Cardiac septum (tissue), 1 donor: ENCODE results near the gene STMP1. TPM values are rescaled to one million over a fixed set of nuclear protein-coding genes. Genes with fewer than 3 reads are reported as not detected.
A peak's percentile ranks its signal among the peaks of the same experiment; 100 is the strongest.
"Not testable (repeated sequence)": the region's sequence is repeated elsewhere in the genome, so short reads cannot be mapped to it uniquely, and the experiment has no call there.

Experiments used
- DNase-seq: peaks from one replicate; pipeline ENCODE4 v3.0.0-alpha.2; 2020; ENCODE audit warnings: low spot score
- intact Hi-C: fragments of 100-400 bp; cut with DNase I; formaldehyde crosslinking; loops from one replicate; pipeline ENCODE4 v1.14.0; 2022
- total RNA-seq: library from RNA; stranded (reverse); fragmentation: NEBNext Ultra II Directional; extraction: Animal tissue kit (Norgen Biotek cat#: 25700); gene quantifications from one replicate; pipeline ENCODE4 v1.2.1, GENCODE V29; 2021
- donor health status: DM: no; HTN: no; CAD: no.

Gene STMP1
- total RNA-seq, 1 donor from 2014 or later: 31.4 TPM

- intact Hi-C loops: no loop called here
Observed at GRCh38 chr7:135685306-135686084, 23.2 kb downstream of the STMP1 start.

DNA sequence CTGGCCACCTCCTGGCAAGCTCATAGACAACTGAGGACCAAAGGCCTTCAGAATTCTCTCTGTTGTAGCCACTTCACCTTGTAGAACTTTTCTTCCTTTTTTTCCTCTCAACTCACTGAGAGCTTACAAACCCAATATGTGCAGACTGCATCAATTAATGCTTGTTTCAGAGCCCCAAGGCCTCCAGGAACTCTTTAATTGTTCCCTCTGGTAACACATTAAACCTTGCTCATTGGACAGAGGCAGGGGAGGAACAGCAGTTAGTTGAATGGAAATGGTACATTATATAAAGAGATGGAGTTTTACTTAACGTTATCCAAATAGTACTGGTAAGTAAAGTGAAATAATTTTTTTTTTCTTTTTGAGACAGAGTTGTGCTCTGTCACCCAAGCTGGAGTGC is 25.2 kb downstream of the STMP1 start:
- no peak for DNase-seq
- intact Hi-C loops: no loop called here

More at GRCh38 chr7:135685306-135686084, 23.2 kb downstream of the STMP1 start:
- no peak for DNase-seq

- intact Hi-C loops: no loop called here
Observed at GRCh38 chr7:135690566-135690965, 28.3 kb downstream of the STMP1 start.

GRCh38 chr7:135692055-135692454 is 29.7 kb downstream of the STMP1 start:
- intact Hi-C loops: no loop called here
- DNase-seq: no peak

More at GRCh38 chr7:135690566-135690965, 28.3 kb downstream of the STMP1 start:
- no peak for DNase-seq

DNA sequence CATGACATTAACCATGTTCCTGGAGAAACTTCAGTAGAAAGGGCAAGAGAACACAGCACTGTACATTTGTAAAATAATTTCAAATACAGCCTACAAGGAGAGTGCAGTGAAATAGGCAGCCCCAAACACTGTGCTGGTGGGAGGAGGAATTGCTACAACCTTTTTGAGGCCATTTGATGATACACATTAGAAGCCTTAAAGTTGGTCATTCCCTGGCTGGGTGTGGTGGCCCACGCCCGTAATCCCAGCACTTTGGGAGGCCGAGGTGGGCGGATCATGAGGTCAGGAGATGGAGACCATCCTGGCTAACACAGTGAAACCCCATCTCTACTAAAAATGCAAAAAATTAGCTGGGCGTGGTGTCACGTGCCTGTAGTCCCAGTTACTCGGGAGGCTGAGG is 30.3 kb downstream of the STMP1 start:
- intact Hi-C loops, DNase-seq: not testable (repeated sequence)

GRCh38 chr7:135693558-135693957 is 31.2 kb downstream of the STMP1 start:
- no peak for DNase-seq
- intact Hi-C loops: no loop called here

DNA sequence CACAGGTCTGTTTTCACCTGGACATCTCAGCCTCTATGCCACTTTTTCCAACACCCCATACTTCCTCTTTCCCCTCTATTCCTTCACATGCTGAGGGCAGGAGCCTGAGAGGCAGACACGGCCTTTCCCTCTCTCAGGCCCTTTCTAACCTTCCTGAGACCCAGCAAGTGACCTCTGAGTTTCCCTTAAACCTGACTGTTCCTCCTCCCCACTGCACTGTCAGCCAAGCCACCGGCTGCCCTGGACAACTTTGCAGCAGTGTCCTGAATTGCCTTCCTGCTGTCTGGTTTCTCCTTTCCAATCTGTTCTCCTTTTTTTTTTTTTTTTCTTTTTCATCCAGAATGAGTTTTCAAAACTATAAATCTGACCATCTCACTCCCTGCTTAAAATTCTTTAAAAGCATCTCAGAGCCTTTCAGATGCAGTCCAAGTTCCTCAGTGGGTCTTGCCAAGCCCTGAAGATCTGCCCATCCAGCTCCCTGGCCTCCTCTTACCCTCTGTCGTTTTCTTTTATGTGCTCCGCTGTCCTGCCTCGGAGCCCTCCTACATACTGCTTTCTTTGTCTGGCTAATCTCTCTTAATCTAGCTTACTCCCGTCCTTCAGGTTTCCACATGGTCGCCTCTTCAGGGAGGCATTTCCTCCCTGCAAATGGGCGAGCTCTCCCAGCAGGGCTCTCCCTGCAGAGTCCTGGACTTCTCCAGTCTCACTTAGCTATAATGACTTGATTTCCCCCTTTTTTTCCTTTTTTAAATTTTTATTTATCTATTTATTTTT is 35.1 kb downstream of the STMP1 start:
- DNase-seq: no peak
- intact Hi-C loops: no loop called here

DNA sequence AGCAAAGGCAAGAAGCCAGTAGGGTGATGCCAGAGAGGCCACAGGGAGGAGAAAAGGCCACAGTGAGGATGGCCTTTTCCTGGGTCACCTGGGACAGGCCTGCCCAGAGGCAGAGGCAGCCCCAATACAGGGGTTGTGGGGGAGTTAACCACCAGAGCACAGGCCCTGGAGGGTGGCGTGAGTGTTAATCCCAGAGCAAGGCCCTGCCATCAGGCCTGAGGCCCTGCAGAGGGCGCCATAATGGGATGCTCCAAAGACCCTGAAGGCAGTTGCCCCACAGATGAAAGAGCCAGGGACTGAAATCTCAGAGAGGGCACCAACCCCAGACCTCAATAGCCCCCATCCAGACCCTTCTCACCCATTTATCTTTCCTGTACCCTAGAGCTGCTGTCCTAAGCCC is 41.8 kb downstream of the STMP1 start:
- intact Hi-C loops: no loop called here

GRCh38 chr7:135704698-135705097 is 42.4 kb downstream of the STMP1 start:
- DNase-seq: peak; percentile 4
- intact Hi-C loops: no loop called here

More for the DNA sequence above, 41.8 kb downstream of the STMP1 start:
- no peak for DNase-seq

- intact Hi-C loops: no loop called here
- DNase-seq: no peak
Observed at GRCh38 chr7:135706038-135706742, 43.9 kb downstream of the STMP1 start.

DNA sequence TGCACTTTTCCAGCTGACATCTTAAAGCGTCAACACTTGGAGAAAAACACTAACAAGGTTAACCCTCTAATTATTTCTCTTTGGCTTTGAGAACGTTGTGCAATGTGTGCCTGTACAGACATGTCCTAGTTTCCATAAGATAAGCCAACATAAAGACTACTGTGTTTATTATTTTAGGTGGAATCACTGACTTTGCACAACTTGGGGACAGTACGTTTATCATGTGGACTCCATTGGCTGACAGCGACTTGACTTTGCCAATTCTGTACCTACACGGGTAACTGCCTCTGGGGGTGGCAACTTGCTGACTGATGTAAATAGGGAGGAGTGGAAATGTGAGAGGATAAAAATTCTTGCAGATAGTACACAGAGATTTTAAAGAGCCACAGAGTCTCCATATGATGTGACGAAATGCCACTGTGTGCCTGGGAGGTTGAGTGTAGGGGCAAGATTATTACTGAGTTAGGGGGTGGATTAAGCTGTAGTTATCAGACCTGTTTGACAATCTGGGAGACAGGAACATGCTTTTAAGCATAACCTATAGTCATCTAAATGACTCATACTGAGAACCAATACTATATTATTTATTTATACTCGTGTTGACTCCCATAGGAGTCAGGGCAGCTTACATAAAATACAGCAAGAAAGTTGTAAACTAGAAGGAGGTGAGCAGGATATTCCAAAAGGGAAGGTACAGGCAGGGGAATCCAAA is 44.7 kb downstream of the STMP1 start:
- no peak for DNase-seq
- intact Hi-C loops: no loop called here

GRCh38 chr7:135707570-135707966 is 45.3 kb downstream of the STMP1 start:
- intact Hi-C loops: no loop called here
- no peak for DNase-seq

GRCh38 chr7:135708041-135708440 is 45.7 kb downstream of the STMP1 start:
- intact Hi-C loops: no loop called here
- DNase-seq: no peak

DNA sequence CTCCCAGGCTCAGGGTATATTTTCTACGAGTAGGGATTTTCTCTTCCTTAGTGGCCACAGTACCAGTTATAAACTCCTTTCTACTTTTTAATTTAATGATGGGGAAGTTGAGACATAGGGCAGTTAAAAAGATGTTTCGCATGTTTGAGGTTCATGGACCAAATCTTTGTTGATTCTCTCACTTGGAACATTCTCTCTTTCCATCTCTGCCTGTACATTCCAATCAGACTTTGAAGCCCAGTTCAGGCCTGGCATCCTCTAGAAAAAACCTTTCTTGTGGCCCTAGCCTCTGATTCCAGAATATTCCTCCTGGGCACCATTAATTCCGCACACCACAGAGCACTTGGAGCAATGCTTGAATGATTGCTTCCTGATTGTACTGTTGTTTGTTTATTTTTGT is 47.2 kb downstream of the STMP1 start:
- intact Hi-C loops: no loop called here

DNA sequence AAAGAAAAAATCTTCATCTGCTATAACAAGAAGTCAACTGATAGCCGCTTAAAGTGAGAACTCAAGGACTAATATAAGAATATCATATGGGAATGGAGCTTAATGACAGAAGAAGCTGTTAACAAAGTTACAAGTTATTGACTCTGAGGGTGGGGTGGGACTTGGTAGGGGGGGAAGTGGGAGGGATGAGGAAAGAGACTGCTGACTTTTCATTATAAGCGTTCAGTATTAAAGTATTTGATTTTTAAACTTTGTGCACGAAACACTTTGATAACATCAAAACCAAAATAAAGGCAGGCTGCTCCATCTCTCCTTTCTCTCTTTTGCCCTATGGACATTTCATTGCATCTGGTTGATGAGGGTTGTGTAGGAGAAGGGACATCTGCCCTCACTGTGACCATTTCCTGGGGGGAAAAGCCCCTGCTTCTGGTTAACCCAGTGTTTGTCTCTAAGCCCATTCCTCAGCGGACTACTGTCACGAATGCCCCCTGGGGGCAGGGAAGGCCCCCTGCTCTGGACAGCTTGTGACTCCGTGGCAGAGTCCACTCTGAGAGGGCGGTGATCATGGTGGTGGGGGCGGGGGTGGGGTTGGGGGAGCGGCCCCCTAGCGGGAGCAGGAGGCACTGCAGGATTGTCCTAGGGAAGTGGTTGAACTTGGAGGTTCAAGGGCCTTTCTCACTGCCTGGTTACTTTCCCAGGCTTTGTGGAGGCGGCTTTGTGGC is 48.3 kb downstream of the STMP1 start:
- no peak for DNase-seq
- intact Hi-C loops: no loop called here

More for the DNA sequence above, 47.2 kb downstream of the STMP1 start:
- no peak for DNase-seq

GRCh38 chr7:135711139-135711469 is 48.8 kb downstream of the STMP1 start:
- DNase-seq: no peak
- intact Hi-C loops: no loop called here

DNA sequence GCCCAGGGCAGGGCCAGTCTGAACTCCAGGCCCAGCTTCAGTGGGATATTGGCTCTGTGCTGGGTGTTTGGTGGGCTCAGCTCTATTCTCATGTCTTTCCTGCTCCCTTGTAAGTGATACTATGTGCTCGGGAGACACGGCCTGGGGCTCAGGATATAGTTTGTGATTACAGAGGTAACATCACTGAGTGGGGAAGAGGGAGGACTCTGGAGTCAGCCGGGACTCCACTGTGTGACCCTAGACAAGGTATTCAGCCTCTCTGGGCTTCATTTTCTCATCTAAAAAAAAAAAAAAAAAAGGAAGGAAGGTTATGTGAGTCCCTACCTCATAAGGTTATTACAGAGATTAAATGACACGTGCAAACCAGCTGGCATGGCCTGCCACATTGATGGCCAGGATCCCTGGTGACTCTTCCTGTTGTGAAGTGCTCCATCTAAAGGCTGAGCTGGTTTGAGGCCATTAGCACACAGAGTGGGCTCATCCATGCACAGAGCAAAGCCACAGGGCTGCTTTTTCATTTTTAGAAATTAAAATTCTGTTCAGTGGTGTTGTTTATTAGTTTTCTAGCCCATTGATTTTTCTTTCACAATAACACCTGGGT is 50.0 kb downstream of the STMP1 start:
- intact Hi-C loops: no loop called here

DNA sequence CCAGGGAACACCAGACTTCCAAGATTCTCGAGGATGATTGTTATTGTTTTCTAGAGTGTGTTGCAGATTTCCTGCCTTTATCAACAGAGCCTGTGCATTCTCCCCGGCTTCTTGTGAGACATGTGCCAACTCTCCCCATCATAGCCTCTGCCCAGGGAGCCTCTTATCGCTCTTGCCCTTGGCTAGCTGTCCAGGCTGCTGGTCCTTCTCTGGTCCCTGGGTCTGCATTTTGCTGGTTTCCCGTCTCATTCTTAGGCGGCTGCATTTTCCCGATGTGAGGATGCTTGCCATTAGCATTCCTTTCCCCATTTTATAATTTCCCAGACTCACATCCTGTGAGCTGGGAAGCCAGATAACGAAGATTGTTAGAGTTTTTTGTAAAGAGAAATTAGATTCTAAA is 50.5 kb downstream of the STMP1 start:
- intact Hi-C loops: no loop called here
- DNase-seq: no peak

More for the DNA sequence above, 50.0 kb downstream of the STMP1 start:
- DNase-seq: no peak
